Neural progenitor cell (in vitro differentiated cells): ENCODE data around the gene BARHL2. TPM values are rescaled to one million over a fixed set of nuclear protein-coding genes. Genes with fewer than 3 reads are reported as not detected.

Source experiments
- DNase-seq: peaks from one replicate; pipeline ENCODE4 v3.0.0-alpha.2; 2016; ENCODE audit warnings: low spot score
- H2AFZ ChIP-seq: fragments of 200-600 bp; sonication (generic); replicated peaks from 2 replicates; pipeline ENCODE4 v1.6.1; 2016; ENCODE audit warnings: antibody characterized with exemption
- H3F3A ChIP-seq: fragments of 200-600 bp; sonication (generic); 2 replicates; pipeline ENCODE4 v1.6.1; 2016; ENCODE audit warnings: antibody characterized with exemption, low read depth
- H3K27ac ChIP-seq: fragments of 200-600 bp; sonication (generic); 2 replicates; pipeline ENCODE4 v1.5.1; 2016; ENCODE audit warnings: mild to moderate bottlenecking
- H3K27me3 ChIP-seq: fragments of 200-600 bp; sonication (generic); 2 replicates; pipeline ENCODE4 v1.6.1; 2016; ENCODE audit warnings: mild to moderate bottlenecking, moderate library complexity
- H3K36me3 ChIP-seq: fragments of 200-600 bp; sonication (generic); 2 replicates; pipeline ENCODE4 v1.5.1; 2016
- H3K4me1 ChIP-seq: fragments of 200-600 bp; sonication (generic); 2 replicates; pipeline ENCODE4 v1.6.1; 2016; ENCODE audit warnings: mixed run types
- H3K4me2 ChIP-seq: fragments of 200-600 bp; sonication (generic); 2 replicates; pipeline ENCODE4 v1.6.1; 2016
- H3K4me3 ChIP-seq: fragments of 200-600 bp; sonication (generic); 2 replicates; pipeline ENCODE4 v1.5.1; 2016
- H3K79me2 ChIP-seq: fragments of 200-600 bp; sonication (generic); 2 replicates; pipeline ENCODE4 v1.6.1; 2016; ENCODE audit warnings: low read depth
- H3K9ac ChIP-seq: fragments of 200-600 bp; sonication (generic); 2 replicates; pipeline ENCODE4 v1.6.1; 2016
- H3K9me3 ChIP-seq: fragments of 200-600 bp; sonication (generic); 2 replicates; pipeline ENCODE4 v1.5.1; 2016; ENCODE audit warnings: low read depth
- H4K20me1 ChIP-seq: fragments of 200-600 bp; sonication (generic); 2 replicates; pipeline ENCODE4 v1.6.1; 2016; ENCODE audit warnings: low read depth
- H3K27ac Mint-ChIP-seq: 3 replicates; pipeline ENCODE4 v1.8.0; 2021; ENCODE audit warnings: mixed read lengths
- H3K27me3 Mint-ChIP-seq: 2 replicates; pipeline ENCODE4 v1.8.0; 2022; ENCODE audit warnings: low read depth, mild to moderate bottlenecking, inconsistent platforms, moderate library complexity, mixed read lengths; ENCODE audit not compliant: insufficient read depth
- H3K36me3 Mint-ChIP-seq: 3 replicates; pipeline ENCODE4 v1.8.0; 2021; ENCODE audit warnings: mixed read lengths
- H3K4me1 Mint-ChIP-seq: 3 replicates; pipeline ENCODE4 v1.8.0; 2021; ENCODE audit warnings: mixed read lengths
- H3K4me3 Mint-ChIP-seq: 3 replicates; pipeline ENCODE4 v1.8.0; 2021; ENCODE audit warnings: mild to moderate bottlenecking, moderate library complexity, mixed read lengths
- H3K9me3 Mint-ChIP-seq: 3 replicates; pipeline ENCODE4 v1.8.0; 2020; ENCODE audit warnings: mixed read lengths
- EZH2 ChIP-seq: fragments of 200-600 bp; sonication (generic); IDR thresholded peaks from 2 replicates; pipeline ENCODE4 v1.6.1; 2017; ENCODE audit warnings: antibody characterized with exemption, mild to moderate bottlenecking, moderate library complexity
- EZH2phosphoT487 ChIP-seq: fragments of 200-600 bp; sonication (generic); IDR thresholded peaks from 2 replicates; pipeline ENCODE4 v1.6.1; 2017; ENCODE audit warnings: antibody characterized with exemption
- total RNA-seq: library from RNA; depleted of rRNA; stranded (reverse); fragments of >200 nt; gene quantifications from 2 replicates; pipeline ENCODE4 v1.2.3, GENCODE V29; 2015; ENCODE audit warnings: low replicate concordance
- TF ChIP-seq, protein P1 (sequence below): fragments of 200-600 bp; sonication (generic); IDR thresholded peaks from 2 replicates; pipeline ENCODE4 v1.5.1; 2017; ENCODE audit warnings: antibody characterized with exemption, mild to moderate bottlenecking

The BARHL2 gene
- total RNA-seq, 1 donor from 2014 or later, result not detected

DNA sequence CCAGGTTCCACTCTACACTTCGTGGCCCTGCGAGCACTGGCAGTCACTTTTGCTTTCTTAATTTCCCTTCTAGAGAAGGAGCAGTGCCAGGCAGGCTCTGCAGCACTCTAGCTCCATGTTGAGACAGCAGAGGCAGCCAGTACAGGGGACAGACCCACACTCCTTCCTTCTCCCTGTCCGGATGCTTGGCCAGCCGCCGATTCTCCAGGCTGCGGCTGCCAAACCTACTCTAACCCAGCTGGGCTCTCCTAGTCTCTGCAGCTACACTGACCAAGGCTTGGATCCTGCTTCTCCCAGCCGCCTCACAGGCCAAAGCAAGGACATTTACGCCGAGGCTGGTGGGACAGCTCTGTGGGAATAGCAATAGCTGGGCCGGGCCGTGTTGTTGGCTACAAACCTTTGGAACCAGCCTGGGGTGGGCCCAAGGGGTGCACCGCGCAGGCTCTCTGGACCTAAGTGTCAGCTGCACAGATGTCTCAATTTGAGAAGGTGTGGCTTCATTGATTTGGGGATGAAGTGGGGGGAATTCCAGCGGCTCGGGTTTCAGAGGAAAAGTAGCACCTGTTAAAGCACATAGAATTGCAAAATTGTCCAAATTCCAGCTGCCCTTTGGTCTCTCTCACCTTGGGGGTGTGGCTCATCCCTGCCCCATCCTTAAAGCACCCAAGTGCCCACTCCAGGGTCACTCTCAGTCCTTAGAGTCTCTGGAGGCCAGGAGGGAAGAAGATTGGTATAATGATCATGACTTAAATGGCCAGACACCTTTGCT is 3.2 kb downstream of the BARHL2 start:
- H3K27me3 Mint-ChIP-seq, result peaks cover 76% of the 10 kb centered on the region

DNA sequence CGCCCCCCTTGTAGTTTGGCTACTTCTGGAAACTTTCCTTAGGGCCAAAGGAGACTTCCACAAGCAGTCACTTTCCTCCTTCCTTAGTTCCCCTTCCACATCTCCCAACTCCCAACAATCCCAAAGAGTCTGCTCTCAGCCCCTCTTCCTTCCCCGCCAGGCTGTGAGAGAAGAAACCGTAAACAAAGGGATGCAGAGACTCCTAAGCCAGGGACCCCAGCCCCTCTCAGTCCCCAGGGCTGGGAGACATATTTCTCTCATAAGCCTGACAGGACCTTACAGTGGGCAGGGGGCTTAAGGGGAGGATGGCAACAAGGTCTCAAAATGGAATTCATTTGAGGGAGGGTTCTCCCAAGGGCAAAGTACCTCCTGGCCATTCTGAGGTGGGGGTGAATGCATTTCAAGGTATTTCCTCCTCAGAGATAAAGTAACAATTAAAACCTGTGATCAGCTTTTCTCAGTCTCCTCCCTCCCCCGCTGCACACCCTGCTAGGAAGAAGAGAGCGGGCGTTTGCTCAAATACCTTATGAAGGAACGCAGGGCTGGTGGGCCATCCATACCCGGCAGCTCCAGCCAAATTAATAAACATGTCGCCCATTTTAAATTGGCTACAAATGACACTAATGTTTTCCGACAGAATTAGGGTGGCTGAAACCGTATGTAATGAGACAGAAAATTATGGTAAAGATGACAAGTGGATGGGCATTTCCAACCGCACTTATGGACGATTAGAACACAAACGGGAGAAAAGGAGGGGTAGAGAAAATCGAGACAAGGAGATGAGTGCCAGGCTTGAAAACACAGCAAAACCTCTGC is 4.0 kb downstream of the BARHL2 start:
- no peak overlapping the region for H3K27ac Mint-ChIP-seq

More for the DNA sequence above, 3.2 kb downstream of the BARHL2 start:
- no peaks in the 10 kb centered on the region for H3K36me3 ChIP-seq
- TF ChIP-seq EZH2phosphoT487, result no peak
- TF ChIP-seq, protein P1, sequence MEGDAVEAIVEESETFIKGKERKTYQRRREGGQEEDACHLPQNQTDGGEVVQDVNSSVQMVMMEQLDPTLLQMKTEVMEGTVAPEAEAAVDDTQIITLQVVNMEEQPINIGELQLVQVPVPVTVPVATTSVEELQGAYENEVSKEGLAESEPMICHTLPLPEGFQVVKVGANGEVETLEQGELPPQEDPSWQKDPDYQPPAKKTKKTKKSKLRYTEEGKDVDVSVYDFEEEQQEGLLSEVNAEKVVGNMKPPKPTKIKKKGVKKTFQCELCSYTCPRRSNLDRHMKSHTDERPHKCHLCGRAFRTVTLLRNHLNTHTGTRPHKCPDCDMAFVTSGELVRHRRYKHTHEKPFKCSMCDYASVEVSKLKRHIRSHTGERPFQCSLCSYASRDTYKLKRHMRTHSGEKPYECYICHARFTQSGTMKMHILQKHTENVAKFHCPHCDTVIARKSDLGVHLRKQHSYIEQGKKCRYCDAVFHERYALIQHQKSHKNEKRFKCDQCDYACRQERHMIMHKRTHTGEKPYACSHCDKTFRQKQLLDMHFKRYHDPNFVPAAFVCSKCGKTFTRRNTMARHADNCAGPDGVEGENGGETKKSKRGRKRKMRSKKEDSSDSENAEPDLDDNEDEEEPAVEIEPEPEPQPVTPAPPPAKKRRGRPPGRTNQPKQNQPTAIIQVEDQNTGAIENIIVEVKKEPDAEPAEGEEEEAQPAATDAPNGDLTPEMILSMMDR, result no peak
- peak; percentile 18 for TF ChIP-seq EZH2
- no peak overlapping the region for H3K27ac ChIP-seq
- no peaks in the 10 kb centered on the region for H3K9me3 ChIP-seq
- H3K4me2 ChIP-seq, result no peak overlapping the region
- no peak overlapping the region for H3K27ac Mint-ChIP-seq
- peaks cover 36% of the 10 kb centered on the region for H3F3A ChIP-seq
- peaks cover 14% of the 10 kb centered on the region for H3K4me1 ChIP-seq
- peaks cover 54% of the 10 kb centered on the region for H3K4me1 Mint-ChIP-seq
- DNase-seq, result peak; percentile 54
- H3K27me3 ChIP-seq, result peaks cover 100% of the 10 kb centered on the region
- peak overlapping the region; percentile 92 for H3K4me3 Mint-ChIP-seq
- H3K4me3 ChIP-seq, result no peak overlapping the region
- H3K9me3 Mint-ChIP-seq, result no peaks in the 10 kb centered on the region
- H2AFZ ChIP-seq, result no peak overlapping the region
- peaks cover 93% of the 10 kb centered on the region for H4K20me1 ChIP-seq
- H3K9ac ChIP-seq, result no peak overlapping the region
- H3K79me2 ChIP-seq, result no peaks in the 10 kb centered on the region
- H3K36me3 Mint-ChIP-seq, result no peaks in the 10 kb centered on the region

DNA sequence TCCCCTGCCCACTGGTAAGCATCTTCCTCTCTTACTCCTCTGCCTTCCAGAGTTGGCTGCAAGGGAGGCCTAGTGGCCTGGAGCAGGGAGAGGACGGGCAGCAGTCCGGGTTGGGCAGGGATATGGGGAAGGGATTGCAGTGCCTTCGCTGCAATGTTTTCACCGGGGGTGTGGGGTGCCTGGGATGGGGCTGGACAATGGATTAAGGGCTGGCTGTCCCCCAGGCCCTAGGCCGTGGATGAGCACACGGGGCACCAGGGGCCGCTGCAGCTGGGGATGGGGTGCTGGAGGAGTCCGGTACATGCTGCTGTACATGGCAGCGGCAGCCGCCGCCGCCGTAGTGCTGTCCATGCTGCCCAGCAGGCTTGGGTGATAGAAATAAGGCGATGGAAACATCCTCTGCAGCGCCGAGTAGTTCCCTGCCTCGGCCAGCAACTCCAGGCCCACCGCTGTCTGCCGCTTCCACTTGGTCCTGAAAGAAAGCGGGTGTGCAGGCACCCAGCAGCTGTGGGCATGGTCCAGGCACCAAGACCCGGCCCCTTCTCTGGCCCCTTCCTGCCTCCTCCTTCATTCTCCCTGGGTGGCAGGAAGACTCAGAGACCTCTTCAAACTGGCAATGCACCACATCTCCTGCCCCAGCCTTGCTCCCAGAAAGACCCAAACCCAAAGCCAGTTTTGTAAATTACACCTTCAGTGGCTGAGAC is 4.8 kb downstream of the BARHL2 start:
- TF ChIP-seq, protein P1, result no peak
- peak; percentile 49 for TF ChIP-seq EZH2
- TF ChIP-seq EZH2phosphoT487, result peak; percentile 73
- Histone ChIP-seq H2AFZ (no peak overlapping the region), H3K27ac (no peak overlapping the region), H3K9ac (no peak overlapping the region), H3F3A (peaks cover 36% of the 10 kb centered on the region), H3K79me2 (no peaks in the 10 kb centered on the region), H3K4me3 (no peak overlapping the region), H3K4me2 (no peak overlapping the region), H3K4me1 (peaks cover 11% of the 10 kb centered on the region), H3K9me3 (no peaks in the 10 kb centered on the region), H4K20me1 (peaks cover 99% of the 10 kb centered on the region), H3K36me3 (no peaks in the 10 kb centered on the region), H3K27me3 (peaks cover 100% of the 10 kb centered on the region)
- Mint-ChIP-seq H3K9me3 (no peaks in the 10 kb centered on the region), H3K27me3 (peaks cover 85% of the 10 kb centered on the region), H3K36me3 (no peaks in the 10 kb centered on the region), H3K4me3 (peak overlapping the region; percentile 74), H3K4me1 (peaks cover 54% of the 10 kb centered on the region), H3K27ac (no peak overlapping the region)
- peak; percentile 63 for DNase-seq

More for the DNA sequence above, 4.0 kb downstream of the BARHL2 start:
- H2AFZ ChIP-seq, result no peak overlapping the region
- Mint-ChIP-seq H3K4me1 (peaks cover 50% of the 10 kb centered on the region), H3K4me3 (peak overlapping the region; percentile 92), H3K27me3 (peaks cover 79% of the 10 kb centered on the region), H3K9me3 (no peaks in the 10 kb centered on the region), H3K36me3 (no peaks in the 10 kb centered on the region)
- H3K27me3 ChIP-seq, result peaks cover 100% of the 10 kb centered on the region
- H3K4me1 ChIP-seq, result peaks cover 11% of the 10 kb centered on the region
- no peaks in the 10 kb centered on the region for H3K9me3 ChIP-seq
- no peak overlapping the region for H3K27ac ChIP-seq
- no peak overlapping the region for H3K4me2 ChIP-seq
- no peaks in the 10 kb centered on the region for H3K36me3 ChIP-seq
- H3K79me2 ChIP-seq, result no peaks in the 10 kb centered on the region
- TF ChIP-seq, protein P1, result no peak
- TF ChIP-seq EZH2, result peak; percentile 33
- TF ChIP-seq EZH2phosphoT487, result peak; percentile 64
- H3K9ac ChIP-seq, result no peak overlapping the region
- DNase-seq, result no peak
- H3K4me3 ChIP-seq, result no peak overlapping the region
- peaks cover 93% of the 10 kb centered on the region for H4K20me1 ChIP-seq
- peaks cover 30% of the 10 kb centered on the region for H3F3A ChIP-seq
